Type B pancreatic cell (in vitro differentiated cells): ENCODE results near the gene ALDH16A1. TPM values are rescaled to one million over a fixed set of nuclear protein-coding genes. Genes with fewer than 3 reads are reported as not detected.
"Not testable (repeated sequence)": the region's sequence is repeated elsewhere in the genome, so short reads cannot be mapped to it uniquely, and the experiment has no call there.

ENCODE experiments used
- DNase-seq: peaks from one replicate; pipeline ENCODE4 v3.0.0; 2021; ENCODE audit warnings: mixed read lengths; ENCODE audit not compliant: unreplicated experiment; ENCODE audit errors: extremely low spot score
- H3K27ac Mint-ChIP-seq: 2 replicates; pipeline ENCODE4 v1.8.0; 2021; ENCODE audit warnings: mild to moderate bottlenecking, mixed read lengths
- H3K27me3 Mint-ChIP-seq: 2 replicates; pipeline ENCODE4 v1.8.0; 2021; ENCODE audit warnings: mixed read lengths
- H3K36me3 Mint-ChIP-seq: 2 replicates; pipeline ENCODE4 v1.8.0; 2021; ENCODE audit warnings: mixed read lengths
- H3K4me1 Mint-ChIP-seq: one replicate; pipeline ENCODE4 v1.8.0; 2021; ENCODE audit warnings: mixed read lengths; ENCODE audit not compliant: unreplicated experiment
- H3K4me3 Mint-ChIP-seq: 2 replicates; pipeline ENCODE4 v1.8.0; 2021; ENCODE audit warnings: mild to moderate bottlenecking, mixed read lengths
- H3K9me3 Mint-ChIP-seq: 2 replicates; pipeline ENCODE4 v1.8.0; 2021; ENCODE audit warnings: mixed read lengths
- CTCF ChIP-seq: fragments of 200-600 bp; sonication (generic); conservative IDR thresholded peaks from 2 replicates; pipeline ENCODE4 v1.5.0; 2021; ENCODE audit warnings: antibody characterized with exemption, mild to moderate bottlenecking
- total RNA-seq: library from RNA; stranded (reverse); gene quantifications from 2 replicates; pipeline ENCODE4 v1.2.1, GENCODE V29; 2021; ENCODE audit warnings: low replicate concordance

Gene ALDH16A1
- total RNA-seq, 1 donor from 2014 or later = 33.7 TPM

- Mint-ChIP-seq H3K9me3 (no peaks in the 10 kb centered on the region), H3K4me3 (no peak overlapping the region), H3K36me3 (peaks cover 6% of the 10 kb centered on the region), H3K4me1 (peaks cover 7% of the 10 kb centered on the region), H3K27me3 (peaks cover 14% of the 10 kb centered on the region), H3K27ac (no peak overlapping the region)
- no peak for DNase-seq
- TF ChIP-seq CTCF = no peak
Measured at GRCh38 chr19:49470615-49470978, 17.6 kb downstream of the ALDH16A1 start.

GRCh38 chr19:49472936-49473335 is 19.9 kb downstream of the ALDH16A1 start:
- H3K9me3 Mint-ChIP-seq = no peaks in the 10 kb centered on the region
- H3K27me3 Mint-ChIP-seq = peaks cover 22% of the 10 kb centered on the region
- peaks cover 13% of the 10 kb centered on the region for H3K4me1 Mint-ChIP-seq
- peak overlapping the region; percentile 51 for H3K4me3 Mint-ChIP-seq
- H3K27ac Mint-ChIP-seq = no peak overlapping the region
- DNase-seq = no peak
- peaks cover 6% of the 10 kb centered on the region for H3K36me3 Mint-ChIP-seq
- TF ChIP-seq CTCF = no peak

- not testable (repeated sequence) for DNase-seq, H3K36me3 Mint-ChIP-seq, H3K27ac Mint-ChIP-seq, H3K9me3 Mint-ChIP-seq, H3K4me3 Mint-ChIP-seq
- Mint-ChIP-seq H3K27me3 (peaks cover 22% of the 10 kb centered on the region), H3K4me1 (peaks cover 13% of the 10 kb centered on the region)
Measured at GRCh38 chr19:49473501-49473867, 20.5 kb downstream of the ALDH16A1 start.

- Mint-ChIP-seq H3K4me3 (peak within 1 kb of the TSS; percentile 47), H3K9me3 (no peaks in the 10 kb centered on the region), H3K4me1 (peaks cover 9% of the 10 kb centered on the region), H3K27ac (no peak within 1 kb of the TSS), H3K27me3 (peaks cover 22% of the 10 kb centered on the region), H3K36me3 (peaks cover 2% of the 10 kb centered on the region)
- peak; percentile 97 for TF ChIP-seq CTCF
- no peak for DNase-seq
Measured at GRCh38 chr19:49473868-49474541, 21.0 kb downstream of the ALDH16A1 start, which contains the start of gene FLT3LG. Gene FLT3LG, plus strand, starts transcription at chr19:49474215. Its CDS starts 425 bp downstream, at chr19:49474640.

- H3K4me3 Mint-ChIP-seq = no peak overlapping the region
- no peaks in the 10 kb centered on the region for H3K9me3 Mint-ChIP-seq
- peaks cover 22% of the 10 kb centered on the region for H3K27me3 Mint-ChIP-seq
- H3K27ac Mint-ChIP-seq = no peak overlapping the region
- no peaks in the 10 kb centered on the region for H3K36me3 Mint-ChIP-seq
- H3K4me1 Mint-ChIP-seq = peaks cover 7% of the 10 kb centered on the region
- no peak for DNase-seq
- TF ChIP-seq CTCF = no peak
Measured at GRCh38 chr19:49474542-49474924, 21.5 kb downstream of the ALDH16A1 start.

GRCh38 chr19:49475191-49475917 is 22.3 kb downstream of the ALDH16A1 start:
- TF ChIP-seq CTCF = no peak
- Mint-ChIP-seq H3K4me3 (no peak overlapping the region), H3K9me3 (no peaks in the 10 kb centered on the region), H3K27ac (no peak overlapping the region), H3K27me3 (peaks cover 22% of the 10 kb centered on the region), H3K4me1 (peaks cover 7% of the 10 kb centered on the region), H3K36me3 (no peaks in the 10 kb centered on the region)
- no peak for DNase-seq
